GM18507 (cell line): ENCODE measurements around the gene CAMKMT.
A peak's percentile ranks its signal among the peaks of the same experiment; 100 is the strongest.

Source experiments
- DNase-seq: peaks from one replicate; pipeline ENCODE4 v3.0.0; 2011; ENCODE audit warnings: low read depth; ENCODE audit not compliant: insufficient read length; ENCODE audit errors: extremely low spot score
- FAIRE-seq: peaks from 2 replicates; lab custom pipeline; 2011; peaks lifted over from hg19 to GRCh38; lab: Jason Lieb, UNC

CAMKMT gene

DNA sequence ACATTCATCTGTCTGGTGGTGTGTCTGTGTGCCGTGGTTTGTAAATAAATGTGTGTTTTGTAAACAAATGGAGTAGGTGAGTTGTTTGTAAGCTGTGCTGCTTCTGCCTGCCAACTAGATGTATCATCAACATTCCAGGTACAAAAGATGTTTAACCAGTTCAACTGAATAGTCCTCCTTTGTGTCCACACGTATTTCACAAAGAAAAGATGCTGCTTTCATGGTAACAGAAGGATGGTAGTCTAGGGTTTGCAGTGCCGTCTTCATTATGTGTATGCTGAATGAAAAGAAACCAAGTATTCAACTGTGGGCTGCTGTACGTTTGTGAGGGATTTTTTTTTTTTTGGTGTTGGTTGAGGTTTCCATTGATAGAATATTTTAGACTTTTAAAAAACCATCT lies 72.1 kb downstream of the CAMKMT start:
- no peak for FAIRE-seq
- DNase-seq, result no peak

- DNase-seq (no peak), FAIRE-seq (no peak)
Measured at GRCh38 chr2:44441200-44441599, 79.5 kb downstream of the CAMKMT start.

DNA sequence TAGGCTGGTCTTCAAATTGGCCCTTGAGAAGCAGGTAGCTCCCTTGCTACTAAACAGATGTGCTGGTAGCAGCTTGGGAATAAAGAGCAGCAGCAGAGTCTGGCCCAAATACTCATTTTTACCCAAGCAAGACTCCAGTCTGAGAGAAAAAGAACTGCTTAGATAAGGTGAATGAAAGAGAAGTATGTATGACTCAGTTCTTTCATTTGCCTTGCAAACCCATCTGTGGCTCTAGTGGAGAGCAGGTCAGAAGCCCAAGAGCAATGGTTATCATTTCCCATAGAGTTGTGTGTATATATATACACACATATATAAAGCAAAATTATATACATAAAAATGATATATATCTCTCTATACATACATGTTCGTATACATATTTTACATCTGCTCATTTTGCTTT lies 80.3 kb downstream of the CAMKMT start:
- no peak for FAIRE-seq
- no peak for DNase-seq

DNA sequence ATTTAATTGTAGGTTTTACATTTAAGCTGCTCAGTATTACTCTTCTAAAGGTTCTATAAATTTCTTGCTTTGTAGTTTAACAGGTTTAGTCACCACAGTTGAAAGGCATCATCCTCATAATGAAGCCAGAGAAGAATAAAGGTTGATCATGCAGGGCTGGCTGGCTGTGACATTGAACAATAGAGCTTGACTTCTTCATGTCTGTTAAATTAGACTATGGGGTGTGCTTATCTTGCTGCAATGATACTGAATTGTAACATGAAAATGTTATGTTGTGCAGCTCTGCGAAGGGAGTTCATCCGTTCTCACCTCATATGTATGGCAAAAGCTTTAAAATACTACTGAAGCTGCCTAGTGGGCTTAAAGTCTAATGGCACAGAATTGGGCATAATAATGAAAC lies 81.8 kb downstream of the CAMKMT start:
- FAIRE-seq, result no peak

GRCh38 chr2:44444881-44445280 lies 83.1 kb downstream of the CAMKMT start:
- no peak for DNase-seq
- FAIRE-seq, result no peak

More for the DNA sequence above, 81.8 kb downstream of the CAMKMT start:
- DNase-seq, result no peak

GRCh38 chr2:44448860-44449527 lies 87.2 kb downstream of the CAMKMT start:
- FAIRE-seq, result no peak
- no peak for DNase-seq

DNA sequence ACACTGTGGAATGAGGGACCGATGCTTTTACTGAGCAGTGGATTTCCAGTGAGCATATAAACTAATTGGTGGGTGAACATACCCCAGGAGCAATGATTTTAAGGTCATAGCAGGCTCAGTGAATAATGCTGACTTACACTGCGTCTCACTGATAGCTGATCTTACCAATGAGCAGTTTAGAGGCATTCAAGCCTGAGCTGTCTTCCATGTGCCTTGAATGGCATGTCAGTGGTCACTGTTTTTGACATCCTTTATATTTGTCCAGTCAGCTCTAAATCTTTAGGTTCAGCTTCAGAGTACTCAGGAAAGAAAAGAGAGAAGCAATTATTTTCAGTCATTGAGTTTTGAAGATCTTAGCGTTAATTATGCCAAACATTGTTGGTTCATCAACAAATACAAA lies 88.3 kb downstream of the CAMKMT start:
- FAIRE-seq, result no peak

GRCh38 chr2:44450806-44451205 lies 89.1 kb downstream of the CAMKMT start:
- no peak for FAIRE-seq
- no peak for DNase-seq

More for the DNA sequence above, 88.3 kb downstream of the CAMKMT start:
- no peak for DNase-seq

GRCh38 chr2:44452069-44452583 lies 90.4 kb downstream of the CAMKMT start:
- FAIRE-seq, result no peak
- no peak for DNase-seq

- FAIRE-seq (no peak), DNase-seq (no peak)
Measured at GRCh38 chr2:44453259-44453658, 91.5 kb downstream of the CAMKMT start.

- no peak for DNase-seq
- no peak for FAIRE-seq
Measured at GRCh38 chr2:44455877-44456276, 94.1 kb downstream of the CAMKMT start.

DNA sequence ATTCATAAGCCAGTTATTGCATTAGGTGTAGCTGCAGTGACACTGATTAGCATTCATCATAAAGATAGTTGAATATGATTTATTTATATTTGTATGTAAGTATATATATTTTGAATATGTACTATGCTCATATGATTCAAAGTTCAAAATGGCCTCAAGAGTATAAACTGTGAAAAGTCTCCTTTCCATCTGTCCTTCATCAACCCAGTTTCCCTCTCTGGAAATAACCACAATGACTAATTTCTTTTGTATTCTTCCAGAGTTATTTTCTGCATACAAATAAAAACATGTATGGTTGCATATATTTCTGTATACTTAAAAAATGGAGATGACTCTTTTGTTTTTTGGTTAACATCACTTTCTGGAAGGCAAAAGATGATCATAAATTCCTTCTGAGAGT lies 95.2 kb downstream of the CAMKMT start:
- FAIRE-seq (no peak), DNase-seq (no peak)

DNA sequence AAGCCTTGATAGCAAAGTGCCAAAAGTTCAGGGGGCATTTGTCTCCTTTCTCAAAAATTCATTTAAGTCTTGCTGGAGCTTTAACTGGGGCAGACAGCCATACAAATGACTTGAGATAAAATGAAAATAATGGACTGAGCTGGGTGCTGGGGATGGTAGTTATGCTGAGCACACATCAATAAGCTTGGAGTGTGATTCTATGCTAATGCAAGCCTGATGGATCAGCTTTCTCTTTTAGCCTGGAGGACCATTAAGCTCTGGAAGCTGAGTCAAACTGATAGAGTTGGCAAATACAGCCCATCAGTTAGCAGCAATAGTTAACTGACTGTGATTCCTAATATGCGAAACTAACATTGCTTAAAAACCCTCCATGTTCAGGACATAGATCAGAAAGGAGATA lies 98.0 kb downstream of the CAMKMT start:
- DNase-seq, result no peak
- no peak for FAIRE-seq

- DNase-seq, result no peak
- peak; percentile 35 for FAIRE-seq
Measured at GRCh38 chr2:44462934-44463849, 101.4 kb downstream of the CAMKMT start.

- FAIRE-seq (no peak), DNase-seq (no peak)
Measured at GRCh38 chr2:44464437-44464836, 102.7 kb downstream of the CAMKMT start.

DNA sequence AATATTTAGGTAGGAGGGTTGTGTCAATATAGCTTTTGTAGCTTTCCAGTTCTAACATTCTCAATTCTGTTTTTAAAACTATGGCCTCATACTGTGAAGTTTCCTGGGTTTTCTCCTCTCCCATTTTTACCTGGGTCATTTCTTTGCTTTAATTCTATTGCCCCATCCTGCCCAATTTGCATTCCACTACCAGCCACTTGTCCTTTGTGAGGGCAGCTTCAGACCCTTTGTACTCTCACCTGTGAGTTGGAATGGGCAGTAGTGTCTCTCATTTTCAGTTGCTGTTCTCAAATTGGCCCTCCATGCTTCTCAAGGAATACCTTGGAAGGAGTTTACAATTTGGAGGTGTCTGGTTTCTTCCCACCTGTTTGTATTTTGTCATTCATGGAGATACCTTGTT lies 108.4 kb downstream of the CAMKMT start:
- no peak for FAIRE-seq
- no peak for DNase-seq

- DNase-seq (no peak), FAIRE-seq (no peak)
Measured at GRCh38 chr2:44477657-44478414, 116.1 kb downstream of the CAMKMT start.

DNA sequence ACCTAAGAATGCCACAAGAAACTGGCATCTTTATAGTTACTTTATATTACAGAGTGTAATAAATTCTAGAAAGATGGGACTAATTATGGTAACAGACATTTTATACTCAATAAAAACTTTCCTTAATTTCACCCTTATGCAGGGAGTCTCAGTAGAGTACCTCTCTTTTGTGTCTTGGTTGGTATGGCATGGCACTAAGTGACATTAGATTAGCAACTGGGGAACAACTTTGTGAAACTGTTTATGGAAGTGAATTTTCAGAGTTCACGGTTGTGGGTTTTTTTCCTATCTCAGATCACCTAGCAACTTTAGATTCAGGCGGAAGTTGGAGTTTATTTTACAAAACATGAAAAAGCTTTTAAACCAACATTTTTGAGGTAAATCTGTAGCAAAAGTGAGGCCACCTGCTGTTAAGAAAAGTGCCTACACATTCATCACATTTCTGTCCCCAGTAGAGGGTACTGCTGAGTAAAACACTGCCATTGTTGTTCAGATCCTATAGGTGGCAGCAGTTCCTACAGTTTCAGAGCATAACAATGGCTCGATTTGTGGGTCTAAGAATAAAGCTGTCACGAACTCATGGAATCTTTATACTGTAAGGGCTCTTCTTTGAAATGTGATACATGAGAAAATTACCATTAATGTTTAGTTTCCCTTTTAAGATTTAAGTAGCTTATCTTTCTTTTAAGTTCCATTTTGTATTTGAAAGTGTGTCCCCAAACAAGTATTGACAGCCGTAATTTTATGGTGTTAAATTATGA lies 117.6 kb downstream of the CAMKMT start:
- DNase-seq (peak; percentile 20), FAIRE-seq (peak; percentile 97)

DNA sequence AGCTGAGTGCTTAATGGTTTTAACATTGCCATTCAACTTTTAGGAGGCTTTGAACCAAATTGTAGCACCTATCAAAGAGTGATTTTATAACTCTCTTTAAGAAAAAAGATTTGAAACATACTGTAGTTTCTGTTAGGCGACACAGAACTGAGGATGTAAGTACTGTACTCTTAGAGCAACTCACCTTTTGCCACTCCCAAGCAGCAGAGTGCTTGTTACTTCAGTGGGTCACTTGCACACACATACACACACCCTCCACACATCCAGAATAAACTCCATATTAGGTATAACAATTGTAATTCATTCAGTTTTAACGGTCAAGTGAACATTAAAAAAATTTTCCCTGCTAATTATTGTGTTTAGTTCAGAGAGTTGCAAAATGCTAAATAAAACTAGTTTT lies 118.3 kb downstream of the CAMKMT start:
- FAIRE-seq, result no peak

More for the DNA sequence above, 118.3 kb downstream of the CAMKMT start:
- no peak for DNase-seq
